WTC11 (cell line): ENCODE measurements around the gene MYL7.

Experiments used
- ATF3 ChIP-seq: sonication (generic); formaldehyde crosslinking; conservative IDR thresholded peaks from 2 replicates; pipeline ENCODE4 v1.8.1; 2022; ENCODE audit warnings: mild to moderate bottlenecking, missing genetic modification reagents
- CTCF ChIP-seq: fragments of 200-600 bp; IDR thresholded peaks from 2 replicates; pipeline ENCODE4 v1.8.0; 2022; ENCODE audit warnings: antibody characterized with exemption
- E2F1 ChIP-seq: sonication (generic); formaldehyde crosslinking; IDR thresholded peaks from 2 replicates; pipeline ENCODE4 v1.8.0; 2022; ENCODE audit warnings: mild to moderate bottlenecking, missing genetic modification reagents
- JUN ChIP-seq: sonication (generic); formaldehyde crosslinking; IDR thresholded peaks from 2 replicates; pipeline ENCODE4 v1.8.0; 2023; ENCODE audit warnings: mild to moderate bottlenecking, missing genetic modification reagents
- MAX ChIP-seq: sonication (generic); formaldehyde crosslinking; IDR thresholded peaks from 2 replicates; pipeline ENCODE4 v1.8.0; 2022; ENCODE audit warnings: mild to moderate bottlenecking, missing genetic modification reagents
- NR3C1 ChIP-seq: sonication (generic); formaldehyde crosslinking; conservative IDR thresholded peaks from 2 replicates; pipeline ENCODE4 v1.8.1; 2023; ENCODE audit warnings: low read depth, mild to moderate bottlenecking, missing genetic modification reagents
- SMAD4 ChIP-seq: sonication (generic); formaldehyde crosslinking; IDR thresholded peaks from 2 replicates; pipeline ENCODE4 v1.8.0; 2022; ENCODE audit warnings: mild to moderate bottlenecking, missing genetic modification reagents
- TCF7 ChIP-seq: sonication (generic); formaldehyde crosslinking; IDR thresholded peaks from 2 replicates; pipeline ENCODE4 v1.8.0; 2022; ENCODE audit warnings: mild to moderate bottlenecking, low read depth, missing genetic modification reagents, moderate library complexity
- TP53 ChIP-seq: sonication (generic); formaldehyde crosslinking; IDR thresholded peaks from 2 replicates; pipeline ENCODE4 v1.8.1; 2023; ENCODE audit warnings: mild to moderate bottlenecking, missing genetic modification reagents
- USF1 ChIP-seq: sonication (generic); formaldehyde crosslinking; IDR thresholded peaks from 2 replicates; pipeline ENCODE4 v1.8.0; 2022; ENCODE audit warnings: mild to moderate bottlenecking, missing genetic modification reagents
- USF2 ChIP-seq: sonication (generic); formaldehyde crosslinking; IDR thresholded peaks from 2 replicates; pipeline ENCODE4 v1.8.1; 2023; ENCODE audit warnings: mild to moderate bottlenecking, missing genetic modification reagents, moderate library complexity
- ZBTB21 ChIP-seq: sonication (generic); formaldehyde crosslinking; IDR thresholded peaks from 2 replicates; pipeline ENCODE4 v1.8.1; 2023; ENCODE audit warnings: mild to moderate bottlenecking, missing genetic modification reagents, borderline replicate concordance
- ZBTB43 ChIP-seq: sonication (generic); formaldehyde crosslinking; IDR thresholded peaks from 2 replicates; pipeline ENCODE4 v1.8.1; 2023; ENCODE audit warnings: mild to moderate bottlenecking, missing genetic modification reagents

DNA sequence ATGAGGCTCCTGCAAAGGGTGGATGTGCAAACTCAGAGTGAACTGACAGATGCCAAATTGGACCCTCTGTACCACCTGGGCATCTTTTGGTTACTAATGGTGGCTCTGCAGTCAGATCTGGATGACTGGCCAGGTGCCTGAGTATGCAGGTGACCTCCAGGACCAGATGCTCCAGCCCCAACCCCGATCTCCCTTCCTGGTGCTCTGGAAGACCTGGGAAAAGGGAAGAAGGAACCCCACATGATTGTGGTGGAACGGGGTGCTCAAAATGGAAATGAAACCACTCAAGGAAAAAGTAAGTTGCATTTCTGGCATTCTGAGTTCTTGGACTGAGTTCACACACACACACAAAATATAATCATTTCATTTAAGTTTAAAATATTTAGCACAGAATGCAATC lies 46.8 kb downstream of the MYL7 start:
- TF ChIP-seq CTCF: no peak
- TF ChIP-seq JUN: no peak
- TF ChIP-seq ATF3 (CRISPR knock-in tag): no peak
- TF ChIP-seq TCF7 (CRISPR knock-in tag): no peak
- no peak for TF ChIP-seq MAX (CRISPR knock-in tag)
- no peak for TF ChIP-seq NR3C1 (CRISPR knock-in tag)
- TF ChIP-seq USF1 (CRISPR knock-in tag): no peak
- TF ChIP-seq USF2 (CRISPR knock-in tag): no peak
- TF ChIP-seq E2F1 (CRISPR knock-in tag): no peak
- TF ChIP-seq TP53 (CRISPR knock-in tag): no peak
- TF ChIP-seq ZBTB21: no peak
- TF ChIP-seq SMAD4 (CRISPR knock-in tag): no peak
- TF ChIP-seq ZBTB43 (CRISPR knock-in tag): no peak
